BJ (cell line): ENCODE measurements around the gene HSPB6. TPM values are rescaled to one million over a fixed set of nuclear protein-coding genes. Genes with fewer than 3 reads are reported as not detected.

Source experiments
- CTCF ChIA-PET: fragments of 350-600 bp; formaldehyde crosslinking; extraction: SDS; loops from one replicate; lab custom pipeline; 2021; ENCODE audit warnings: antibody characterized with exemption, inconsistent platforms; lab: Yijun Ruan, JAX
- POLR2A ChIA-PET: fragments of 300-600 bp; sonication (Branson Sonifier 250); formaldehyde crosslinking; extraction: SDS; loops from one replicate; lab custom pipeline; 2021; ENCODE audit warnings: antibody characterized with exemption; lab: Charles Lee
- DNase-seq: peaks from one replicate; pipeline ENCODE4 v3.0.0-alpha.2; 2011; ENCODE audit warnings: low read depth
- H3K27me3 ChIP-seq: 2 replicates; pipeline ENCODE4 v1.6.0; 2011; ENCODE audit warnings: low read length; ENCODE audit not compliant: control insufficient read depth, insufficient read depth
- H3K36me3 ChIP-seq: 2 replicates; pipeline ENCODE4 v1.5.1; 2011; ENCODE audit warnings: low read length; ENCODE audit not compliant: control insufficient read depth, insufficient read depth
- H3K4me3 ChIP-seq: 2 replicates; pipeline ENCODE4 v1.5.1; 2011; ENCODE audit warnings: low read depth, mild to moderate bottlenecking, control low read depth, low read length
- CTCF ChIP-seq: IDR thresholded peaks from 2 replicates; pipeline ENCODE4 v1.5.1; 2011; ENCODE audit warnings: low read depth, mild to moderate bottlenecking, control low read depth, inconsistent platforms, low read length, moderate library complexity; ENCODE audit not compliant: insufficient read depth
- polyA plus RNA-seq: library from polyadenylated mRNA; depleted of rRNA; stranded (reverse); fragments of >200 nt; gene quantifications from 2 replicates; pipeline ENCODE4 v1.2.3, GENCODE V29; 2011

Gene HSPB6
- polyA plus RNA-seq, 1 experiment: 21.0 TPM

GRCh38 chr19:35760711-35761349 lies 4.0 kb upstream of the HSPB6 start:
- no peak for TF ChIP-seq CTCF
- DNase-seq: no peak
- no peaks in the 10 kb centered on the region for H3K27me3 ChIP-seq
- H3K36me3 ChIP-seq: peaks cover 12% of the 10 kb centered on the region
- H3K4me3 ChIP-seq: no peak overlapping the region
- CTCF ChIA-PET: interaction anchor here (1.2 to 1.8 kb wide), 3 partner anchors 8 to 59 kb away, joined by 3 to 4 read pairs (median 3); partner anchors contain the start of genes PSENEN and U2AF1L4
- POLR2A ChIA-PET: no interaction called here

GRCh38 chr19:35759697-35760096 lies 2.9 kb upstream of the HSPB6 start:
- POLR2A ChIA-PET: no interaction called here
- Histone ChIP-seq H3K27me3 (no peaks in the 10 kb centered on the region), H3K4me3 (no peak overlapping the region), H3K36me3 (peaks cover 8% of the 10 kb centered on the region)
- no peak for TF ChIP-seq CTCF
- DNase-seq: no peak
- CTCF ChIA-PET: interaction anchor here (1.5 kb wide), 1 partner anchor 9 kb away, joined by 3 read pairs; no protein-coding TSS in a partner anchor

- DNase-seq: peak; percentile 97
- Histone ChIP-seq H3K36me3 (peaks cover 12% of the 10 kb centered on the region), H3K4me3 (peak within 1 kb of the TSS; percentile 74), H3K27me3 (no peaks in the 10 kb centered on the region)
- ChIA-PET POLR2A (interaction anchor here (1.6 kb wide), 1 partner anchor 10 kb away, joined by 5 read pairs; the partner anchor contains the start of gene LIN37), CTCF (no interaction called here)
- TF ChIP-seq CTCF: no peak
Observed at GRCh38 chr19:35757749-35758608, 1.1 kb upstream of the HSPB6 start, which contains the start of gene PROSER3. Gene PROSER3, plus strand, starts transcription at chr19:35758176. Its CDS starts 40 bp downstream, at chr19:35758216.

- 0 out of 2 replicates have a peak, but pooled peaks have one; percentile 20 for TF ChIP-seq CTCF
- Histone ChIP-seq H3K36me3 (peaks cover 18% of the 10 kb centered on the region), H3K4me3 (peak overlapping the region; percentile 52), H3K27me3 (no peaks in the 10 kb centered on the region)
- CTCF ChIA-PET: interaction anchor here (1.2 kb wide), 1 partner anchor 8 kb away, joined by 3 read pairs; no protein-coding TSS in a partner anchor
- DNase-seq: peak; percentile 34
- POLR2A ChIA-PET: interaction anchor here (0.6 to 1.6 kb wide), 2 partner anchors 9 to 12 kb away, joined by 5 to 6 read pairs; partner anchors contain the start of gene LIN37
Observed at GRCh38 chr19:35757231-35757748, 461 bp upstream of the HSPB6 start.
